ENCODE data around the gene ELAC2.

- TF ChIP-seq YY1 (IDR thresholded peaks at IDR 0.05; ENCODE audit: insufficient read depth, insufficient read length): no peak
- TF ChIP-seq ZNF274 (IDR thresholded peaks at IDR 0.05; ENCODE audit: low read depth, low read length): no peak
- TF ChIP-seq SUZ12 (IDR thresholded peaks at IDR 0.05; ENCODE audit: extremely low read depth, insufficient read depth, insufficient read length): no peak
These were observed 19.4 kb downstream of the ELAC2 start for GRCh38 chr17:12998461-12998860.

Measured in NT2/D1 (cell line).